Stimulated activated CD8-positive, alpha-beta memory T cell treated with anti-CD3 and anti-CD28 coated beads, Interleukin-12 subunit alpha, Interleukin-12 subunit beta, amount 100 ng/mL, for 4 hours (primary cell): ENCODE data around the gene EPB41L5.

Experiments used
- DNase-seq: peaks from one replicate; pipeline ENCODE4 v3.0.0-alpha.2; 2020; ENCODE audit warnings: low read depth

EPB41L5 gene

GRCh38 chr2:120225549-120226065, 212.7 kb downstream of the EPB41L5 start:
- no peak for DNase-seq

- no peak for DNase-seq
Measured at GRCh38 chr2:120226316-120226715, 213.4 kb downstream of the EPB41L5 start.

GRCh38 chr2:120227111-120227991, 214.5 kb downstream of the EPB41L5 start:
- no peak for DNase-seq

DNA sequence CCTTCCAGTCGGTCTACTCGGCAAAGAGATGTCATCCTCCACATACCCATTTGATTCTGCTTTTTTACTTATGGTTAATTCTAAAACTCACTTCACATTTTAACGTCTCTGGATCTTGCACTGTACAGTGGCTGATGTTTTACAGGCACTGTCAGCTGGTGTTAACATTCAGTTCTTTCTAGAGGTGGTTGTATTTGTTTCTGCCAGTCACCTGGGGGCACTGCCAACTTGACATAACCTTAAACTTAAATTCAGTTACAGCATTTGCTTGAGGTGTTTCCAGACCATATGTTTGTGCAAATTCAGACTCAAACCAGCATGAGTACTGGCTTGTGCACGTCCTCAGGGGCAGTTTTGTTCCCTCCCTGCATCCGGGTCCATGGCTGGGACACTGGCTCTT, 215.6 kb downstream of the EPB41L5 start:
- no peak for DNase-seq
